ENCODE measurements around the gene C1QL2. TPM values are rescaled to one million over a fixed set of nuclear protein-coding genes. Genes with fewer than 3 reads are reported as not detected.

Gene C1QL2
- total and polyA plus RNA-seq, 2 experiments from 2014 or later: 0.69 to 0.87 TPM

- TF ChIP-seq, protein P1, sequence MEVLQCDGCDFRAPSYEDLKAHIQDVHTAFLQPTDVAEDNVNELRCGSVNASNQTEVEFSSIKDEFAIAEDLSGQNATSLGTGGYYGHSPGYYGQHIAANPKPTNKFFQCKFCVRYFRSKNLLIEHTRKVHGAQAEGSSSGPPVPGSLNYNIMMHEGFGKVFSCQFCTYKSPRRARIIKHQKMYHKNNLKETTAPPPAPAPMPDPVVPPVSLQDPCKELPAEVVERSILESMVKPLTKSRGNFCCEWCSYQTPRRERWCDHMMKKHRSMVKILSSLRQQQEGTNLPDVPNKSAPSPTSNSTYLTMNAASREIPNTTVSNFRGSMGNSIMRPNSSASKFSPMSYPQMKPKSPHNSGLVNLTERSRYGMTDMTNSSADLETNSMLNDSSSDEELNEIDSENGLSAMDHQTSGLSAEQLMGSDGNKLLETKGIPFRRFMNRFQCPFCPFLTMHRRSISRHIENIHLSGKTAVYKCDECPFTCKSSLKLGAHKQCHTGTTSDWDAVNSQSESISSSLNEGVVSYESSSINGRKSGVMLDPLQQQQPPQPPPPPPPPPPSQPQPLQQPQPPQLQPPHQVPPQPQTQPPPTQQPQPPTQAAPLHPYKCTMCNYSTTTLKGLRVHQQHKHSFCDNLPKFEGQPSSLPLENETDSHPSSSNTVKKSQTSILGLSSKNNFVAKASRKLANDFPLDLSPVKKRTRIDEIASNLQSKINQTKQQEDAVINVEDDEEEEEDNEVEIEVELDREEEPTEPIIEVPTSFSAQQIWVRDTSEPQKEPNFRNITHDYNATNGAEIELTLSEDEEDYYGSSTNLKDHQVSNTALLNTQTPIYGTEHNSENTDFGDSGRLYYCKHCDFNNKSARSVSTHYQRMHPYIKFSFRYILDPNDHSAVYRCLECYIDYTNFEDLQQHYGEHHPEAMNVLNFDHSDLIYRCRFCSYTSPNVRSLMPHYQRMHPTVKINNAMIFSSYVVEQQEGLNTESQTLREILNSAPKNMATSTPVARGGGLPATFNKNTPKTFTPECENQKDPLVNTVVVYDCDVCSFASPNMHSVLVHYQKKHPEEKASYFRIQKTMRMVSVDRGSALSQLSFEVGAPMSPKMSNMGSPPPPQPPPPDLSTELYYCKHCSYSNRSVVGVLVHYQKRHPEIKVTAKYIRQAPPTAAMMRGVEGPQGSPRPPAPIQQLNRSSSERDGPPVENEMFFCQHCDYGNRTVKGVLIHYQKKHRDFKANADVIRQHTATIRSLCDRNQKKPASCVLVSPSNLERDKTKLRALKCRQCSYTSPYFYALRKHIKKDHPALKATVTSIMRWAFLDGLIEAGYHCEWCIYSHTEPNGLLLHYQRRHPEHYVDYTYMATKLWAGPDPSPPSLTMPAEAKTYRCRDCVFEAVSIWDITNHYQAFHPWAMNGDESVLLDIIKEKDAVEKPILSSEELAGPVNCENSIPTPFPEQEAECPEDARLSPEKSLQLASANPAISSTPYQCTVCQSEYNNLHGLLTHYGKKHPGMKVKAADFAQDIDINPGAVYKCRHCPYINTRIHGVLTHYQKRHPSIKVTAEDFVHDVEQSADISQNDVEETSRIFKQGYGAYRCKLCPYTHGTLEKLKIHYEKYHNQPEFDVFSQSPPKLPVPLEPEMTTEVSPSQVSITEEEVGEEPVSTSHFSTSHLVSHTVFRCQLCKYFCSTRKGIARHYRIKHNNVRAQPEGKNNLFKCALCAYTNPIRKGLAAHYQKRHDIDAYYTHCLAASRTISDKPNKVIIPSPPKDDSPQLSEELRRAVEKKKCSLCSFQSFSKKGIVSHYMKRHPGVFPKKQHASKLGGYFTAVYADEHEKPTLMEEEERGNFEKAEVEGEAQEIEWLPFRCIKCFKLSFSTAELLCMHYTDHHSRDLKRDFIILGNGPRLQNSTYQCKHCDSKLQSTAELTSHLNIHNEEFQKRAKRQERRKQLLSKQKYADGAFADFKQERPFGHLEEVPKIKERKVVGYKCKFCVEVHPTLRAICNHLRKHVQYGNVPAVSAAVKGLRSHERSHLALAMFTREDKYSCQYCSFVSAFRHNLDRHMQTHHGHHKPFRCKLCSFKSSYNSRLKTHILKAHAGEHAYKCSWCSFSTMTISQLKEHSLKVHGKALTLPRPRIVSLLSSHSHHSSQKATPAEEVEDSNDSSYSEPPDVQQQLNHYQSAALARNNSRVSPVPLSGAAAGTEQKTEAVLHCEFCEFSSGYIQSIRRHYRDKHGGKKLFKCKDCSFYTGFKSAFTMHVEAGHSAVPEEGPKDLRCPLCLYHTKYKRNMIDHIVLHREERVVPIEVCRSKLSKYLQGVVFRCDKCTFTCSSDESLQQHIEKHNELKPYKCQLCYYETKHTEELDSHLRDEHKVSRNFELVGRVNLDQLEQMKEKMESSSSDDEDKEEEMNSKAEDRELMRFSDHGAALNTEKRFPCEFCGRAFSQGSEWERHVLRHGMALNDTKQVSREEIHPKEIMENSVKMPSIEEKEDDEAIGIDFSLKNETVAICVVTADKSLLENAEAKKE (CRISPR knock-in tag; IDR thresholded peaks at IDR 0.05): no peak
- no peak for TF ChIP-seq POLR2AphosphoS5 (IDR thresholded peaks at IDR 0.05; ENCODE audit: low read depth)
- TF ChIP-seq JUNB (IDR thresholded peaks at IDR 0.05; ENCODE audit: unreplicated experiment): no peak
- TF ChIP-seq, protein P2, sequence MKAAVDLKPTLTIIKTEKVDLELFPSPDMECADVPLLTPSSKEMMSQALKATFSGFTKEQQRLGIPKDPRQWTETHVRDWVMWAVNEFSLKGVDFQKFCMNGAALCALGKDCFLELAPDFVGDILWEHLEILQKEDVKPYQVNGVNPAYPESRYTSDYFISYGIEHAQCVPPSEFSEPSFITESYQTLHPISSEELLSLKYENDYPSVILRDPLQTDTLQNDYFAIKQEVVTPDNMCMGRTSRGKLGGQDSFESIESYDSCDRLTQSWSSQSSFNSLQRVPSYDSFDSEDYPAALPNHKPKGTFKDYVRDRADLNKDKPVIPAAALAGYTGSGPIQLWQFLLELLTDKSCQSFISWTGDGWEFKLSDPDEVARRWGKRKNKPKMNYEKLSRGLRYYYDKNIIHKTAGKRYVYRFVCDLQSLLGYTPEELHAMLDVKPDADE (IDR thresholded peaks at IDR 0.05): no peak
- TF ChIP-seq ZNF331 (CRISPR knock-in tag; IDR thresholded peaks at IDR 0.05; ENCODE audit: low read depth): no peak
- TF ChIP-seq ZNF114 (CRISPR knock-in tag; IDR thresholded peaks at IDR 0.05): no peak
- TF ChIP-seq EZH2phosphoT487 (IDR thresholded peaks at IDR 0.05; ENCODE audit: unreplicated experiment): no peak
- no peak for TF ChIP-seq NANOG (IDR thresholded peaks at IDR 0.05; ENCODE audit: borderline replicate concordance)
These were observed 20.2 kb upstream of the C1QL2 start (continued) for GRCh38 chr2:119178776-119179175.

DNA sequence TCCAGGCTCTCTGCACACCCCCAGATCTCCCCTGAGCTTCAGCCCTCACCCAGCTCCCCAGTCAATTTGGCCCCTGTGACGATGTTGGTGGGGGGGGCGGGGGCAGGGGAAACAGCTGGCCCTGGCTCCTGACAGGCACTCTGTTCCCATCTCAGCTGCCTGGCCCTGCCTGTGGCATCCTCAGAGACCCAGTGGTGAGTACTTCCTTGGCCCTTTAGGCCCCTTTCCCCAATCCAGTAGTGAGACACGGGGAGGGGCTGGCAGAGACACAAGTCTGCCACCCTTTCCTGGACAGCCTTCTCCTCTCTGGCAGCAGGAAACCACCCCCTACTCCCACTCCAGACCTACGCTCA, 19.3 kb upstream of the C1QL2 start:
- Histone ChIP-seq H3K4me1 (ENCODE audit: insufficient read depth) (no peaks in the 10 kb centered on the region), H2AFZ (no peak overlapping the region), H3K27ac (ENCODE audit: low read depth) (no peak overlapping the region), H3K36me3 (ENCODE audit: insufficient read depth) (no peaks in the 10 kb centered on the region), H3K27me3 (ENCODE audit: insufficient read depth) (no peaks in the 10 kb centered on the region), H3K4me3 (no peak overlapping the region), H3F3A (replicated peaks; ENCODE audit: low read depth) (no peaks in the 10 kb centered on the region), H4K20me1 (replicated peaks; ENCODE audit: insufficient read depth) (no peaks in the 10 kb centered on the region), H3K4me2 (no peak overlapping the region), H3K9me2 (ENCODE audit: insufficient read depth) (no peaks in the 10 kb centered on the region), H3K79me2 (replicated peaks; ENCODE audit: insufficient read depth) (no peaks in the 10 kb centered on the region)
- H3K4me1 Mint-ChIP-seq: peaks cover 2% of the 10 kb centered on the region; the same call in 1 of the 3 replicates
- H3K27me3 Mint-ChIP-seq (ENCODE audit: insufficient read depth, low read depth, poor library complexity): peaks cover 7% of the 10 kb centered on the region
- ATAC-seq (no peak), DNase-seq (ENCODE audit: low spot score) (no peak)
- H3K36me3 Mint-ChIP-seq (ENCODE audit: low read depth): peaks cover 7% of the 10 kb centered on the region; the same call in 2 of the 3 replicates
- no peak overlapping the region for H3K27ac Mint-ChIP-seq
- H3K9me3 Mint-ChIP-seq: peaks cover 7% of the 10 kb centered on the region
- H3K4me3 Mint-ChIP-seq: no peak overlapping the region
- TF ChIP-seq REST (IDR thresholded peaks at IDR 0.05; ENCODE audit: unreplicated experiment) (no peak), POLR2AphosphoS5 (IDR thresholded peaks at IDR 0.05; ENCODE audit: low read depth) (no peak), NANOG (IDR thresholded peaks at IDR 0.05; ENCODE audit: borderline replicate concordance) (no peak), EZH2 (IDR thresholded peaks at IDR 0.05; ENCODE audit: low read depth, unreplicated experiment) (no peak), JUNB (IDR thresholded peaks at IDR 0.05; ENCODE audit: unreplicated experiment) (no peak), CTCF (conservative IDR thresholded peaks at IDR 0.05; ENCODE audit: low read depth in 2 of 2) (no peak)
- TF ChIP-seq, protein P2 (IDR thresholded peaks at IDR 0.05): no peak

Data from GM23338 (cell line).